Measurements from ENCODE around the gene ITGA6.

DNA sequence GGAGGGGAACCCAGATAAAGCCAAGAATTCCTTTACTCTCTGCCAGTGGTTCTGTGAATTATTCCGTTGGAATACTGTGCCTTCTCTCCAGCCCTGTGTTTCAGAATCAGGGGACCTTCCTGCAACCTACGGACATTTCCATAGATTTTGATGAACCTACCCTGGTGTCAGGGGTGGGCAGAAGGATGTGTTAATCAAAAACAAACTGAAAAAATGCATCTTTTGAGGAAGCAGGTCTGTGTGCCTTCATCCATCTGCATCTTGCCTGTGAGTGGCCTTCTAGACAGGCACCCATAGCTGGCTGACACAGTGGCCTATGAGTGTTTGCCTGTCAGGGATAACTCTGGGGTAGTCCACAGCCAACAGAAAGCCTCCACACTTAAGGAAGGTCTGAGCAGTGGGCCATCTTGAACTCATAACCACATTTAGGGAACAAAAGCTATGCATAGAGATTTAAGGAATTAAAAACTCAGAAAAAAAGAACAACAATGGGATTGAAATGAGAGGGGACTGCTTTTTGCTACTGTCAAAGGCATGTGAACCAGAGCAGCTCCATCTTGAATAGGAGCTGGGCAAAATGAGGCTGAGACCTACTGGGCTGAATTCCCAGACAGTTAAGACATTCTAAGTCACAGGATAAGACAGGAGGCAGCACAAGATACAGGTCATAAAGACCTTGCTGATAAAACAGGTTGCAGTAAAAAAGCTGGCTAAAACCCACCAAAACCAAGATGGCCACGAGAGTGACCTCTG, 45.9 kb upstream of the ITGA6 start:
- TF ChIP-seq RAD21 (conservative IDR thresholded peaks at IDR 0.05) (no peak), POLR2AphosphoS5 (IDR thresholded peaks at IDR 0.05) (no peak)

All from neural cell (in vitro differentiated cells).